ENCODE measurements around the gene TPP1. TPM values are rescaled to one million over a fixed set of nuclear protein-coding genes. Genes with fewer than 3 reads are reported as not detected.
A peak's percentile ranks its signal among the peaks of the same experiment; 100 is the strongest.

Gene TPP1
- total RNA-seq, result 38.7 TPM

- ATAC-seq, result peak; percentile 92
These were observed at the start of gene TPP1 for GRCh38 chr11:6619004-6619745. TSS of gene TPP1 (minus strand) at chr11:6619422. CDS start at chr11:6619400, 22 bp downstream.

GRCh38 chr11:6667733-6668374, 48.6 kb upstream of the TPP1 start:
- no peak for ATAC-seq

- ATAC-seq, result no peak
These were observed 47.3 kb upstream of the TPP1 start for GRCh38 chr11:6666302-6667183.

GRCh38 chr11:6664551-6664950, 45.3 kb upstream of the TPP1 start:
- ATAC-seq, result no peak

GRCh38 chr11:6663794-6664469, 44.7 kb upstream of the TPP1 start:
- no peak for ATAC-seq

GRCh38 chr11:6660712-6661111, 41.5 kb upstream of the TPP1 start:
- no peak for ATAC-seq

- no peak for ATAC-seq
These were observed 39.4 kb upstream of the TPP1 start for GRCh38 chr11:6658647-6659046.

- no peak for ATAC-seq
These were observed 38.1 kb upstream of the TPP1 start for GRCh38 chr11:6657346-6657745.

GRCh38 chr11:6656936-6657335, 37.7 kb upstream of the TPP1 start:
- ATAC-seq, result no peak

- no peak for ATAC-seq
These were observed 37.3 kb upstream of the TPP1 start for GRCh38 chr11:6656584-6656915.

- no peak for ATAC-seq
These were observed 36.8 kb upstream of the TPP1 start, which contains the start of gene DCHS1 for GRCh38 chr11:6655790-6656583. TSS of gene DCHS1 (minus strand) at chr11:6655809. CDS start at chr11:6641613, 14,196 bp downstream.

- peak; percentile 30 for ATAC-seq
These were observed 36.0 kb upstream of the TPP1 start for GRCh38 chr11:6655020-6655789.

- ATAC-seq, result no peak
These were observed 35.2 kb upstream of the TPP1 start for GRCh38 chr11:6654281-6655019.

GRCh38 chr11:6653656-6654055, 34.4 kb upstream of the TPP1 start:
- no peak for ATAC-seq

GRCh38 chr11:6653097-6653496, 33.9 kb upstream of the TPP1 start:
- ATAC-seq, result no peak

GRCh38 chr11:6652182-6652581, 33.0 kb upstream of the TPP1 start:
- no peak for ATAC-seq

- ATAC-seq, result no peak
These were observed 31.8 kb upstream of the TPP1 start for GRCh38 chr11:6650980-6651379.

- no peak for ATAC-seq
These were observed 30.9 kb upstream of the TPP1 start for GRCh38 chr11:6650104-6650503.

- no peak for ATAC-seq
These were observed 29.3 kb upstream of the TPP1 start for GRCh38 chr11:6648501-6648900.

- ATAC-seq, result no peak
These were observed 28.6 kb upstream of the TPP1 start for GRCh38 chr11:6647836-6648235.
